Testis (tissue), 3 donors: ENCODE results near the gene PYY. TPM values are rescaled to one million over a fixed set of nuclear protein-coding genes. Genes with fewer than 3 reads are reported as not detected.
"Not testable (repeated sequence)": the region's sequence is repeated elsewhere in the genome, so short reads cannot be mapped to it uniquely, and the experiment has no call there.

Experiments used
- DNase-seq: peaks from one replicate; pipeline ENCODE4 v3.0.0-alpha.2; 2019
- H3K27ac ChIP-seq, 2 donors: fragments of 200-600 bp; sonication (generic); one replicate each; pipeline ENCODE4 v1.5.1; 2019
- H3K27me3 ChIP-seq: fragments of 200-600 bp; sonication (generic); one replicate; pipeline ENCODE4 v1.5.1; 2019
- H3K36me3 ChIP-seq: fragments of 200-600 bp; sonication (generic); one replicate; pipeline ENCODE4 v1.5.1; 2017; ENCODE audit warnings: low read depth; ENCODE audit errors: missing control alignments
- H3K4me1 ChIP-seq: fragments of 200-600 bp; sonication (generic); one replicate; pipeline ENCODE4 v1.5.1; 2019
- H3K4me3 ChIP-seq, 2 donors: fragments of 200-600 bp; sonication (generic); one replicate each; pipeline ENCODE4 v1.5.1; 2017 to 2019
- H3K9me3 ChIP-seq: fragments of 200-600 bp; sonication (generic); one replicate; pipeline ENCODE4 v1.5.1; 2017
- CTCF ChIP-seq, 3 experiments: fragments of 450-650 bp in 2 of 3; fragments of 200-600 bp in 1 of 3; sonication (generic) in 1 of 3; IDR thresholded peaks; one replicate each; pipeline ENCODE4 v1.5.1; 2016 to 2019; ENCODE audit warnings: antibody characterized with exemption in 3 of 3, mild to moderate bottlenecking in 2 of 3, moderate library complexity in 1 of 3
- POLR2A ChIP-seq: fragments of 450-650 bp; IDR thresholded peaks from one replicate; pipeline ENCODE4 v1.6.1; 2017; ENCODE audit warnings: antibody characterized with exemption, mild to moderate bottlenecking, moderate library complexity
- WGBS, 2 donors: methylation state at CpG; one replicate each; pipeline ENCODE4 v1.1.5; 2018; 5-methylcytosine and 5-hydroxymethylcytosine counted together
- intact Hi-C: fragments of 100-400 bp; cut with DNase I; formaldehyde crosslinking; loops from one replicate; pipeline ENCODE4 v1.15.1; 2023; ENCODE audit warnings: low total_unique reads
- polyA plus RNA-seq: library from polyadenylated mRNA; stranded (reverse); fragments of 350-450 nt; fragmentation: Illumina TruSeq; extraction: RNeasy Lipid Tissue Mini Kit (QIAGEN cat#74804); gene quantifications from one replicate; pipeline ENCODE4 v1.2.3, GENCODE V29; 2014; ENCODE audit warnings: low read depth, low replicate concordance; ENCODE audit not compliant: insufficient read depth
- total RNA-seq, 2 donors: library from RNA; depleted of rRNA; stranded (reverse); fragments of >200 nt; gene quantifications; one replicate each; pipeline ENCODE4 v1.2.3, GENCODE V29; 2016

Gene PYY
- total and polyA plus RNA-seq, 3 donors from 2014 or later, result 0.37 to 1.5 TPM; not detected in 1

GRCh38 chr17:43967251-43967875 lies 13.6 kb upstream of the PYY start:
- Histone ChIP-seq H3K27ac (no peak overlapping the region), H3K9me3 (no peaks in the 10 kb centered on the region), H3K4me3 (no peak overlapping the region), H3K36me3 (no peaks in the 10 kb centered on the region), H3K4me1 (no peaks in the 10 kb centered on the region), H3K27me3 (no peaks in the 10 kb centered on the region)
- intact Hi-C loops, result no loop called here
- 64 to 65% methylated on average over 9 of the region's 9 CpGs for WGBS, 2 donors
- no peak for DNase-seq
- TF ChIP-seq CTCF (IDR thresholded peaks at IDR 0.05), result no peak
- TF ChIP-seq POLR2A, result no peak

- WGBS, 2 donors, result 83 to 92% methylated on average over 3 of the region's 3 CpGs
These were observed 12.5 kb upstream of the PYY start for GRCh38 chr17:43966276-43966675.

GRCh38 chr17:43962479-43962878 lies 8.7 kb upstream of the PYY start:
- no peak for DNase-seq
- no peaks in the 10 kb centered on the region for H3K9me3 ChIP-seq
- 66 to 83% methylated on average over 6 to 7 of the region's 7 CpGs for WGBS, 2 donors
- intact Hi-C loops, result no loop called here
- TF ChIP-seq POLR2A (no peak), CTCF (IDR thresholded peaks at IDR 0.05) (no peak)
- H3K36me3 ChIP-seq, result no peaks in the 10 kb centered on the region
- H3K4me1 ChIP-seq, result no peaks in the 10 kb centered on the region
- H3K27me3 ChIP-seq, result no peaks in the 10 kb centered on the region
- no peak overlapping the region for H3K4me3 ChIP-seq
- H3K27ac ChIP-seq, result no peak overlapping the region

More at GRCh38 chr17:43966276-43966675, 12.5 kb upstream of the PYY start:
- Histone ChIP-seq H3K4me1 (no peaks in the 10 kb centered on the region), H3K27ac (no peak overlapping the region), H3K27me3 (no peaks in the 10 kb centered on the region), H3K9me3 (no peaks in the 10 kb centered on the region), H3K36me3 (no peaks in the 10 kb centered on the region), H3K4me3 (no peak overlapping the region)
- TF ChIP-seq POLR2A (no peak), CTCF (IDR thresholded peaks at IDR 0.05) (no peak)
- intact Hi-C loops, result no loop called here
- no peak for DNase-seq

- intact Hi-C loops, result no loop called here
- DNase-seq, result no peak
- WGBS, 2 donors, result 83 to 88% methylated on average over 2 of the region's 2 CpGs
- H3K27ac ChIP-seq, result no peak overlapping the region
- no peaks in the 10 kb centered on the region for H3K27me3 ChIP-seq
- H3K36me3 ChIP-seq, result no peaks in the 10 kb centered on the region
- TF ChIP-seq CTCF (IDR thresholded peaks at IDR 0.05) (no peak), POLR2A (no peak)
- H3K9me3 ChIP-seq, result no peaks in the 10 kb centered on the region
- H3K4me1 ChIP-seq, result no peaks in the 10 kb centered on the region
- no peak overlapping the region for H3K4me3 ChIP-seq
These were observed 8.2 kb upstream of the PYY start for GRCh38 chr17:43961954-43962353.

- H3K27me3 ChIP-seq, intact Hi-C loops, H3K4me3 ChIP-seq, H3K36me3 ChIP-seq, DNase-seq, H3K9me3 ChIP-seq, H3K4me1 ChIP-seq, H3K27ac ChIP-seq: not testable (repeated sequence)
- 90 to 96% methylated on average over 6 of the region's 6 CpGs for WGBS, 2 donors
These were observed 7.6 kb upstream of the PYY start for GRCh38 chr17:43961292-43961691.
